ENCODE measurements around the gene HMX3. TPM values are rescaled to one million over a fixed set of nuclear protein-coding genes. Genes with fewer than 3 reads are reported as not detected.

Gene HMX3
- polyA plus RNA-seq, 1 donor from 2014 or later, result not detected

GRCh38 chr10:123087348-123087747 is 48.4 kb upstream of the HMX3 start:
- Histone ChIP-seq H3K27me3 (ENCODE audit: insufficient read depth, low read depth, low read length) (peaks cover 3% of the 10 kb centered on the region), H3F3A (ENCODE audit: insufficient read depth, low read length, poor library complexity, severe bottlenecking) (no peaks in the 10 kb centered on the region), H2AFZ (ENCODE audit: low read depth, low read length) (no peak overlapping the region), H3K9me3 (ENCODE audit: low read length) (no peaks in the 10 kb centered on the region), H3K79me2 (replicated peaks; ENCODE audit: insufficient read depth, low read length) (no peaks in the 10 kb centered on the region), H3K36me3 (ENCODE audit: insufficient read depth, low read length) (no peaks in the 10 kb centered on the region), H4K20me1 (ENCODE audit: insufficient read depth) (no peaks in the 10 kb centered on the region), H3K9me2 (ENCODE audit: insufficient read depth, low read length) (no peaks in the 10 kb centered on the region), H3K4me3 (ENCODE audit: low read length) (no peak overlapping the region), H3K27ac (ENCODE audit: low read length) (no peak overlapping the region), H3K4me2 (ENCODE audit: low read length) (no peak overlapping the region), H3K9ac (ENCODE audit: low read length) (no peak overlapping the region)
- TF ChIP-seq SMC3 (conservative IDR thresholded peaks at IDR 0.05; ENCODE audit: poor library complexity) (no peak), EP300 (conservative IDR thresholded peaks at IDR 0.05; ENCODE audit: poor library complexity, severe bottlenecking) (no peak), TAF1 (IDR thresholded peaks at IDR 0.05; ENCODE audit: low read depth) (no peak), RAD21 (conservative IDR thresholded peaks at IDR 0.05) (no peak), MXI1 (conservative IDR thresholded peaks at IDR 0.05; ENCODE audit: poor library complexity, severe bottlenecking) (no peak), CTCF (IDR thresholded peaks at IDR 0.05; ENCODE audit: poor library complexity, severe bottlenecking) (no peak), REST (IDR thresholded peaks at IDR 0.05; ENCODE audit: borderline replicate concordance) (no peak)

GRCh38 chr10:123087786-123088185 is 48.0 kb upstream of the HMX3 start:
- Histone ChIP-seq H3K36me3 (ENCODE audit: insufficient read depth, low read length) (no peaks in the 10 kb centered on the region), H4K20me1 (ENCODE audit: insufficient read depth) (no peaks in the 10 kb centered on the region), H3K9ac (ENCODE audit: low read length) (no peak overlapping the region), H3K4me3 (ENCODE audit: low read length) (no peak overlapping the region), H3K9me3 (ENCODE audit: low read length) (no peaks in the 10 kb centered on the region), H2AFZ (ENCODE audit: low read depth, low read length) (no peak overlapping the region), H3K27ac (ENCODE audit: low read length) (no peak overlapping the region), H3K79me2 (replicated peaks; ENCODE audit: insufficient read depth, low read length) (no peaks in the 10 kb centered on the region), H3K9me2 (ENCODE audit: insufficient read depth, low read length) (no peaks in the 10 kb centered on the region), H3K4me2 (ENCODE audit: low read length) (no peak overlapping the region), H3F3A (ENCODE audit: insufficient read depth, low read length, poor library complexity, severe bottlenecking) (no peaks in the 10 kb centered on the region), H3K27me3 (ENCODE audit: insufficient read depth, low read depth, low read length) (peaks cover 3% of the 10 kb centered on the region)
- TF ChIP-seq REST (IDR thresholded peaks at IDR 0.05; ENCODE audit: borderline replicate concordance) (no peak), EZH2 (IDR thresholded peaks at IDR 0.05; ENCODE audit: borderline replicate concordance, insufficient read depth, low read length, poor library complexity, severe bottlenecking) (no peak), EP300 (conservative IDR thresholded peaks at IDR 0.05; ENCODE audit: poor library complexity, severe bottlenecking) (no peak), POLR2AphosphoS5 (IDR thresholded peaks at IDR 0.05) (no peak), SMC3 (conservative IDR thresholded peaks at IDR 0.05; ENCODE audit: poor library complexity) (no peak), MXI1 (conservative IDR thresholded peaks at IDR 0.05; ENCODE audit: poor library complexity, severe bottlenecking) (no peak), RAD21 (conservative IDR thresholded peaks at IDR 0.05) (no peak)
